Activated T-cell treated with anti-CD3 and anti-CD28 coated beads for 48 hours (primary cell): ENCODE data around the gene FREM3.
"Not testable (repeated sequence)": the region's sequence is repeated elsewhere in the genome, so short reads cannot be mapped to it uniquely, and the experiment has no call there.

Experiments used
- DNase-seq: peaks from one replicate; pipeline ENCODE4 v3.0.0-alpha.2; 2020; ENCODE audit warnings: low read depth

FREM3 gene

GRCh38 chr4:143700416-143701352 lies at the start of gene FREM3:
TSS of gene FREM3 (minus strand) at chr4:143700675. CDS start at chr4:143700675, 0 bp downstream.
- no peak for DNase-seq

- no peak for DNase-seq
Observed at GRCh38 chr4:143745874-143746273, 45.4 kb upstream of the FREM3 start.

GRCh38 chr4:143743591-143743990 lies 43.1 kb upstream of the FREM3 start:
- no peak for DNase-seq

GRCh38 chr4:143742834-143743233 lies 42.4 kb upstream of the FREM3 start:
- no peak for DNase-seq

GRCh38 chr4:143736861-143737260 lies 36.4 kb upstream of the FREM3 start:
- no peak for DNase-seq

GRCh38 chr4:143736061-143736460 lies 35.6 kb upstream of the FREM3 start:
- not testable (repeated sequence) for DNase-seq

GRCh38 chr4:143728166-143728565 lies 27.7 kb upstream of the FREM3 start:
- DNase-seq: no peak

- no peak for DNase-seq
Observed at GRCh38 chr4:143726714-143727113, 26.2 kb upstream of the FREM3 start.

GRCh38 chr4:143721317-143721716 lies 20.8 kb upstream of the FREM3 start:
- no peak for DNase-seq

GRCh38 chr4:143718748-143719147 lies 18.3 kb upstream of the FREM3 start:
- not testable (repeated sequence) for DNase-seq

- DNase-seq: no peak
Observed at GRCh38 chr4:143713955-143714625, 13.6 kb upstream of the FREM3 start.

- DNase-seq: no peak
Observed at GRCh38 chr4:143713553-143713952, 13.1 kb upstream of the FREM3 start.

- DNase-seq: no peak
Observed at GRCh38 chr4:143712155-143712550, 11.7 kb upstream of the FREM3 start.

- no peak for DNase-seq
Observed at GRCh38 chr4:143711543-143712154, 11.2 kb upstream of the FREM3 start.

- DNase-seq: no peak
Observed at GRCh38 chr4:143701365-143701764, 890 bp upstream of the FREM3 start.

- no peak for DNase-seq
Observed at GRCh38 chr4:143700046-143700415, 444 bp downstream of the FREM3 start.

GRCh38 chr4:143699331-143700045 lies 987 bp downstream of the FREM3 start:
- DNase-seq: no peak

GRCh38 chr4:143693856-143694255 lies 6.6 kb downstream of the FREM3 start:
- no peak for DNase-seq

GRCh38 chr4:143692241-143692640 lies 8.2 kb downstream of the FREM3 start:
- DNase-seq: no peak

- no peak for DNase-seq
Observed at GRCh38 chr4:143679434-143679833, 21.0 kb downstream of the FREM3 start.

- DNase-seq: not testable (repeated sequence)
Observed at GRCh38 chr4:143673629-143674028, 26.8 kb downstream of the FREM3 start.

- no peak for DNase-seq
Observed at GRCh38 chr4:143668930-143669552, 31.4 kb downstream of the FREM3 start.
